ENCODE measurements around the gene NOTCH2.

Gene NOTCH2

DNA sequence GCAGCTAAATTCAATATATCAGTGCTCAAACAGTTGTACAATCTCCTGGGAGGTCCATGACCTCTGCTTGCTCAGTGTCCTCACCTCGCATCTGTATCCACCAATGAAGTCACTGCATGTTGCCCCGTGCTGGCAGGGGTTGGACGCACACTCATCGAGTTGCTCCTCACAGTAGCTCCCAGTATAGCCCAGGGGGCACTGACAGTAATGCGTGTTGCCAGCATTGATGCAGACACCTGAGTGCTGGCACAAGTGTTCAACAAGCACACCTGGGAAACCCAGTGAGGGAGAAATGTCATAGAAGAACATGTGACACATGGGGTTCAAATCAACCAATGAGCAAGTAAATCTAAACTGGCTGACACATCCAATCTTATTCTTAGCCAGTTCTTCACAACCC lies 132.3 kb downstream of the NOTCH2 start:
- no peak for DNase-seq

DNA sequence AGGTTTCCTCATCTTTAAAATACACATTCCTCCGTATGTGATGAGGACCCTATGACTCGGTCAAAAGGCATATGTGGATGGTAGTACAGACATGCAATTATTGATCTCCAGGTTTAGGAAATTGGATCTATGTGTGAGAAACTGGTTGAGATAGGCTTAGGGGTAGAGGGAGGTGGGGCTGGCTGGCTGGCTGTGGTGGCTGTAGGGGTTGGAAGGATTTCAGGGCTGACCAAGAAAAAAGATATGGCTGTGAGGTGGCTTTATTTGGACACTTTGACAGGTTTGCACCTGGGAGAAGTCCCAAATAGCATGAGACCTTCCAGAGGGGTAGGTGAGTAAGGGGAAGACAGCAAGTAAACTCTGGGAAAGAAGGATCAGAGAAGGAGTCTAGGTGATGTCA lies 133.5 kb downstream of the NOTCH2 start:
- DNase-seq = no peak

DNA sequence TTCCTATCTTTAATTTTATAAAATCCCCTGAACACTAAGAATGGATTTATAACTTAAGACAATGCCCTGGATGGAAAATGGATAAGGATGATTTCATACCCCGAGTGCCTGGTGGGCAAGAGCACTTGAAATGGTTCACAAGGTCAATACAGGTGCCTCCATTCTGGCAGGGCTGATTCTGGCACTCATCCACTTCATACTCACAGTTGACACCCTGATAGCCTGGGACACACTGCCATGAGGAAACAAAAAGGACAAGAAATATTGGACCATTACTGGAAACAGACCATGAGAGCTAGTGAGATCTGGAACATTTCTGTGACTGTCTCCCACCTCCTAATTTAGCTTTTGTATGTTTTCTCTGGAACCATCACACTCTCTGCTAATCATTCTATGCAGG lies 134.1 kb downstream of the NOTCH2 start:
- DNase-seq = peak; percentile 18

DNA sequence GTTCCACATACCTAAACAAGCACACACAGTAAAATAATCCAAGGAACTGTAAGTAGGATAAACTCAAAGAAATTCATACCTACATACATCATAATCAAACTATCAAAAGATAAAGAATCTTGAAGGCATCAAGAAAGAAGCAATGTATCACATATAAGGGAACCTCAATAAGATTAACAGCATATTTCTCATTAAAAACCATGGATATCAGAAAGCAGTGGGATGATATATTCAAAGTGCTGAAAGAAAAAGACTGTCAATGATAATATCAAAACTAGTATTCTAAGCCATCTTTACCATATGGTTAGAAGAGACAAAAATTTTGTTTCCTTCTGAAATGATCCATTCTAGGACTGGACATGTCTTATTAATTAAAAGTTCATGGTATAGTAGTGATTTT lies 136.1 kb downstream of the NOTCH2 start:
- no peak for DNase-seq

- no peak for DNase-seq
These were observed 139.7 kb downstream of the NOTCH2 start for GRCh38 chr1:119929643-119930315.

DNA sequence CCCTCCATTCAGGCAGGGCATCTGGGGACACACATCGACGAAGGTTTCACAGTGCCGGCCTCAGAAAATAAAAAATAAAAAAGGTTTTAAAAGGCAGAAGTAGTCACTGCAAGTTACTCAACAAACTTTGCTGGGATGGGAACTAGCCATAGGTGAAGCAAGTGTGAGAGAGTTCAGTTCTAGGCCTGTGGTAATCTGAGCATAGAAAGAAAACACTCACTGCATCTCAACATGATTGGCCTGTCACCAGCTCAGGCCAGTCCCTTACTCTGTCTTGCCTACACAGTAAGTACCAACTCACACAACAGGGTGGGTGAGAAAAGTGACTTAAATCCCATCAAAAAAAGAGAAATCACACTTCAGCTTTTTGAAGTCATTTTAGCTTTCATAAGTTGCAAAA lies 142.9 kb downstream of the NOTCH2 start:
- DNase-seq = no peak

DNA sequence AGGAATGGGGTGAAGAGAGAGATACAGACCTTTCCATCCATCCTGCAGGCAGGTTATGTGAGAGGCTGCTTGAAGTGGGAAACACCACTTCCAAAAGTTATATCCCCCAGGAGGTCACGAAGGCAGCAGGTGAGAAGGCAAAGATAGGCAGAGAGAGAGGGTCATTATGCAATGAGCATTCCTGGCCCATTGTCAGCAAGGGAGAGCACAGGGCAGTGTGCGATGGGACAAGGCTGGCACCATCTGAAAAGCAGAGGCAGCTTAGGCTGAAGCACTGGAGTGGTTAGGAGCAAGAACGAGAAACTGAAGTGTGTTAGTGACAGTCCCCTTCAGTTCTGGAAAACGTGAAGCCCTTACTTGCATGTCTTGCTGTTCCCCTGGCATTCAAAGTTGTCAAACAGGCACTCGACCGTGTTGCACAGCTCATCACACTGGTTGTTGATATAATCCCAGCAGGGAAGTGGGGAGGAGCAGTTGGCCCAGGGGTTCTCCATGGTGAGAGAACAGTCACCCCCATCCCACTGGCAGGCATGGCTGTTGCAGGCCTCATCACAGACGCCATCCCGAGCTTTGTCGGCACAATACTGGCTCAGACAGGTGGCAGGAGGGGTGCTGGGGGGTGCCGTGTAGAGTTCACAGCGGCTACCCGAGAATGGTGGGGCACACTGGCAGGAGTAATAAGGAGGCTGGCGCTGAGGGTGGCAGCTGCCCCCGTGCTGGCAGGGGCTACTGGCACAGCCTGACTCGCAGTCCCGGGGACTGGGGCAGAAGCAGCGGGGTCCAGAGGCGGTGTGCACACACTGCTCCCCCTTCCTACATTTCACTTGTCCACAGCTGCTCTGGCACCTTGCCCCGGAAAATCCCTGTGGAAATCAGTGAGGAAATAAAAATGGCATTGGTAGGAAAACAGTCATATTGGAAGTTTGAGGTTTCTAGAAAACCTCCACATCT lies 144.2 kb downstream of the NOTCH2 start:
- DNase-seq = peak; percentile 37

DNA sequence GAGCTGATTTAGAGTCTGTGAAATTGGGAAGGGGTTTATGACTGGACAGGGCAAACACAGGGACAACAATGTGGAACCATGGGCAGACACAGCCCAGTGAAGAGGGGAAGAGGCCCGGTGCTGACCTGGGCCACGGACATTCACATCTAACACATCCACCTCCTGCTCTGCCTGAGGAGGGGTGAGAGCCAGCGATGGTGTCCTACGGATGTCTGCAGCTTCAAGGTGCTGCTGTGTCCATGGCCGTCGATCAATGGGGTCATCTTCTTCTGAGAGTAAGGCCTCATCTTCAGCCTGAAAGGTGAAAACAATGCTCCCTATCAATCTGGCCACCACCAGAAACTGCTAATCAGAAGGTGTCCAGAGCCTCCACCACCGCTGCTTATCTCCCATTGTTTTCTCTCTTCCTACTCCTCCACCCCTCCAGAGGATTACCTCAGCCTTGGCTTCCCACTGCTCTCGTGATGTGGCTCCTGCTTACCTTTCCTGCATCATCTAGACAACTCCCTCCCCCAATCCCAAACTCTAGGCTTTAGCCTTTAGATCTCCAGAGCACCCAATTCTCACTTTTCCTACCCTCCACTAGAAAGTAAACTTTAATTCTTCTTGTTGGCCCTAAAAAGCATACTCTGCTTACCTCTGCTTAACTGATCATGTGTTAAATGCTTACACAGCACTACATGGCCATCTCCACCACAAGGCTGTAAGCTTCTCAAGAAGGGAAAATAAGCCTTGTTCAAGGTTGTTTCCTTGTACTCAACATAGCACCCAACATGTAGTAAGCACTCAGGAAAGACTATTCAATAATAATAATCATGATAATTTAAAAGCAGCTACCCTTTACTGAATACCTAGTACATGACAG lies 149.1 kb downstream of the NOTCH2 start:
- DNase-seq = no peak

DNA sequence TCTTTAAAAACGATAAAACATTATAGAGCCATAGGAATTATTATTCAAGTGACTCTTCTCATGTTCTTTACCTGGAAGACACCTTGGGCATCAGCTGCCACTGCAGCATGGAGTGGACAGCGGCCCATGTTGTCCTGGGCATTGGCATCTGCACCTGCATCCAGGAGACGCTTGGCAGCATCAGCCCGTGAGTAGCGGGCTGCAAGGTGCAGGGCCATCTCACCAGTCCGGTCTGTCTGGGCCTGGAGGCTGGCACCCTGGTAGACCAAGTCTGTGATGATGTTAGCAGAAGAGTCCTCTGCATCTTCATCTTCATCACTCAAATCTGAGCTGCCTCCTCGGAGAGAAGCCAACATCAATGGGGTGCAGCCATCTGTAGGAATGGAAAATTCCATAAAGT lies 150.2 kb downstream of the NOTCH2 start:
- no peak for DNase-seq

GRCh38 chr1:119918301-119918700 lies 151.2 kb downstream of the NOTCH2 start:
- DNase-seq = no peak

- DNase-seq = no peak
These were observed 152.0 kb downstream of the NOTCH2 start for GRCh38 chr1:119917304-119918055.

GRCh38 chr1:119915517-119915916 lies 153.9 kb downstream of the NOTCH2 start:
- DNase-seq = no peak

DNA sequence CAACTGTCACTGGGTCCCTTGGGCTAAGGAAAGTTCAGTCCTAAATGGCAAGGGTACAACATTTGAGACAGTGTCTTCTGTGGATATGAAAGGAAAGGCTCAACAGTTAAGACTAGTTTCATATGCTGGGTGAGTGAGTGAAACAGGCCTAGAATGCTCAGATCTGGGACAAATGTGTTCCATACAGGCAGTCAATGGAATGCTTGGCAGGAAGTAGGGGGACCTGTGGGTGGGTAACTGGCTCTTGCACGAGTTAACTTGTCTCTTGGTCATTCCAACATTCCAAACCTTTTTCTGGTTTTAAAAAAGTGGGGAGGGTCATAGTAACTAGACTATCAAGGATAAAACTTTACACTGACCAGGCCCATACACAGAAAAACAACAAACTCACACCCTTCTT lies 155.4 kb downstream of the NOTCH2 start:
- no peak for DNase-seq

DNA sequence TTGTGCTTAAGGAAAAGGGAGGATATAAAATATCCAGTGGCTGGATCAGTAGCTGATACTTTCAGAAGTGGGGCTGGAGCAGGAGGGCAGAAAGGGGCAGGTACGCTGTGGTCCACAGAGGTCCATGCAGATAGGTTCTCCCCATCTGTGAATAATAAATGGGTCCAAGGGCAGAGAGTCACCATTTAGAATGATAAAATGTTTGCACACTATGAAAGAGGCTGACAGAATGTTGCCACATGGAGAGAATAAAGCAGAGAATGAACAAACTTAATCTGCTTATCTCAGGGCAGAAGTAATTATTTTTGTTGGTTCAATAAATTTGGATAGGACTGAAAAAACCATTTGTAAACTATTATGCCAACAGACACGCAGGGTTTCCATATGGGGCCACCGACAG lies 156.5 kb downstream of the NOTCH2 start:
- DNase-seq = no peak

DNA sequence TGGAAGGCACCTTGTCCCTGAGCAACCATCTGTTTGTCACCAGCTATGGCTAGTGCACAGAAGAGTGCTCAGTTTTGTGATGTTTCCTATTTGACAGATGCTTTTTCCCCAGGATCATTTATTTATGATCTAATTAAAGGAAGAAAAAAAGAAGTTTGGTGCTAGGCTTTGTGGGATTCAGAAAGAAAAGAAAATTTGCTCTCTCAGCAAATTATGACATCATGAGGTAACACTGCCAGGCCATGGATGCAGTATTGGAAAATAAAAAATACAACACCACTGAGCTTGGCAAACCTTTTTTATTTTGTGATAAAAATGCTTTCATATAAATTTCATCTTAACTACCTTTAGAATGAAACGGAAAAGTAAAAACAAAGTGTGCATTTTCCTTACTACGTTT lies 157.7 kb downstream of the NOTCH2 start:
- no peak for DNase-seq

GRCh38 chr1:119910618-119911017 lies 158.8 kb downstream of the NOTCH2 start:
- no peak for DNase-seq

DNA sequence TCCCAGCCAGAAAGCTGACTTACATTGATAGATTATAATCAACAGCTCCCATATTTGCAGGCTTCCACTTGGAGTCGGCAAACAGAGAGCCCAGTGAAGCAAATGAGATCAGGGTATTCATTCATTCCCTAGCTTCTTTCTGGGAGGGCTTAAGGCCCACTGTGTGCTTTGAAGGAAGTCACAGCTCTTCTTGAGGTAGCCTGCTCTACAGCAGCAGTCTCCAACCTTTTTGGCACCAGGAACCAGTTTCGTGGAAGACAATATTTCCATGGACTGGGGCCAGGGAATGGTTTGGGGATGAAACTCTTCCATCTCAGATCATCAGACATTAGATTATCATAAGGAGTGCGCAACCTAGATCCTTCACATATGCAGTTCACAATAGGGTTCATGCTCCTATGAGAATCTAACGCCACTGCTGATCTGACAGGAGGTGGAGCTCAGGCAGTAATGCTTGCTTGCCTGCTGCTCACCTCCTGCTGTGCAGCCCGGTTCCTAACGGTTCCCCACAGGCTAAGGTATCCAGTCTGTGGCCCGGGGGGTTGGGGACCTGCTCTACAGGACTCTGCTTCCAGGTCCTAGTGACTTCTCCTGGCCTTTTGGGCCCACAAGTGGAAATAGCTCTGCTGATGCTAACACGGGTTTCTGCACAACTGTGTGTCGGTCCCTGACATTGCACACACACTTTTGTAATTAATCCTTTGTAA lies 159.4 kb downstream of the NOTCH2 start:
- no peak for DNase-seq

- peak; percentile 16 for DNase-seq
These were observed 160.8 kb downstream of the NOTCH2 start for GRCh38 chr1:119908661-119909060.

GRCh38 chr1:119906927-119907652 lies 162.4 kb downstream of the NOTCH2 start:
- DNase-seq = no peak

- DNase-seq = no peak
These were observed 166.0 kb downstream of the NOTCH2 start for GRCh38 chr1:119903443-119903835.

DNA sequence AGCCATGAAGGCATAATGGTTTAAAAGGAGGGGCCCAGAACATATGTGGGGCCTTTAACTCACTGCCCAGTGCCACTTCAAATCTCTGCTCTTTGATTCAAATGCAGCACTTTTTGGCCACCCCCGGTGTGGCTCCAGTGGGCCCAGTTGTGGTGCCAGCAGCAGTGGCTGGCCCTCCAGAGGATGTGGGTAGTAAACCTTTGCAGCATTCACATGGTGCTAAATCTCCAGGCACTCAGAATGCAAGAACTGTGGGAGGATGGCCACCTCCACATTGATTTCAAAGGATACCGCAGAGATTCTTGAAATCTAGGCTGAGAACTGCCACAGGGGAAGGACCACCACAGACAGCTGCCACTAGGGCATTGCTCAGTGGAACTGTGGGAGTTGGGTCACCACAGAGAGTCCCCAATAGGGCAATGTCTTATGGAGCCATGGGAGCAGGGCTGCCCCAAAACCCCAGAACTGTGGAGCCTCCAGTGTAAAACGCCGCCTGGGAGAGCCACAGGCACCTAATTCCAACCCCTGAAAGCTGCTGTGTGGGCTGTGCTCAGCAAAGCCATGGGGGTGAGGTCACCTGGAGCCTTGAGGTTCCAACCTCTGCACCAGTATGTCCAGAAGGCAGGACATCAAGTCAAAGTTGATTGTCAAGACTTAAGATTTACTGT lies 166.6 kb downstream of the NOTCH2 start:
- DNase-seq = no peak
